Stimulated activated CD8-positive, alpha-beta memory T cell treated with anti-CD3 and anti-CD28 coated beads, Interleukin-4, amount 100 ng/mL, for 1 hour (primary cell): ENCODE results near the gene LORICRIN.

Experiments used
- DNase-seq, 2 donors: peaks; one replicate each; pipeline ENCODE4 v3.0.0-alpha.2; 2020; ENCODE audit warnings: low read depth in 2 of 2, low spot score in 1 of 2

LORICRIN gene

GRCh38 chr1:153302308-153302707 lies 42.8 kb downstream of the LORICRIN start:
- DNase-seq, result no peak

GRCh38 chr1:153305682-153306081 lies 46.2 kb downstream of the LORICRIN start:
- DNase-seq, result no peak

- no peak for DNase-seq
Observed at GRCh38 chr1:153306303-153307220, 47.1 kb downstream of the LORICRIN start.

GRCh38 chr1:153307221-153307600 lies 47.7 kb downstream of the LORICRIN start:
- DNase-seq, result no peak

- DNase-seq, result no peak
Observed at GRCh38 chr1:153308540-153308939, 49.1 kb downstream of the LORICRIN start.

GRCh38 chr1:153309441-153309840 lies 50.0 kb downstream of the LORICRIN start:
- no peak for DNase-seq

- no peak for DNase-seq
Observed at GRCh38 chr1:153310526-153310925, 51.0 kb downstream of the LORICRIN start.
